H9 (cell line): ENCODE results near the gene CACNA1D. TPM values are rescaled to one million over a fixed set of nuclear protein-coding genes. Genes with fewer than 3 reads are reported as not detected.

Experiments used
- DNase-seq: peaks from one replicate; pipeline ENCODE4 v3.0.0-alpha.2; 2017
- H2AFZ ChIP-seq: one replicate; pipeline ENCODE4 v1.6.1; 2013; ENCODE audit warnings: mild to moderate bottlenecking, low read length, control low read depth, moderate library complexity
- H2AK5ac ChIP-seq: 2 replicates; pipeline ENCODE4 v1.6.1; 2013; ENCODE audit warnings: low read length, control low read depth, mixed read lengths; ENCODE audit not compliant: insufficient read length
- H2BK120ac ChIP-seq: one replicate; pipeline ENCODE4 v1.6.1; 2013; ENCODE audit warnings: low read depth, mild to moderate bottlenecking, low read length, control low read depth, inconsistent platforms; ENCODE audit not compliant: poor library complexity, severe bottlenecking
- H2BK12ac ChIP-seq: 2 replicates; pipeline ENCODE4 v1.6.1; 2013; ENCODE audit warnings: low read length, control low read depth, mixed read lengths, low read depth; ENCODE audit not compliant: insufficient read length
- H2BK15ac ChIP-seq: 2 replicates; pipeline ENCODE4 v1.6.1; 2013; ENCODE audit warnings: low read depth, low read length, control low read depth
- H2BK20ac ChIP-seq: one replicate; pipeline ENCODE4 v1.6.1; 2013; ENCODE audit warnings: low read depth, mild to moderate bottlenecking, low read length, control low read depth, inconsistent platforms; ENCODE audit not compliant: poor library complexity, severe bottlenecking
- H2BK5ac ChIP-seq: 2 replicates; pipeline ENCODE4 v1.6.1; 2013; ENCODE audit warnings: low read length, control low read depth, mixed read lengths; ENCODE audit not compliant: insufficient read length
- H3K14ac ChIP-seq: 2 replicates; pipeline ENCODE4 v1.6.1; 2013; ENCODE audit warnings: low read length, control low read depth; ENCODE audit not compliant: insufficient read depth
- H3K18ac ChIP-seq: 2 replicates; pipeline ENCODE4 v1.6.1; 2013; ENCODE audit warnings: low read depth, mild to moderate bottlenecking, mixed read lengths, low read length, control low read depth; ENCODE audit not compliant: insufficient read length
- H3K23ac ChIP-seq: 2 replicates; pipeline ENCODE4 v1.6.1; 2013; ENCODE audit warnings: low read length, control low read depth, mixed read lengths, low read depth; ENCODE audit not compliant: insufficient read length
- H3K23me2 ChIP-seq: 2 replicates; pipeline ENCODE4 v1.6.1; 2013; ENCODE audit warnings: low read depth, mild to moderate bottlenecking, mixed read lengths, low read length, control low read depth; ENCODE audit not compliant: insufficient read length, poor library complexity, severe bottlenecking
- H3K27ac ChIP-seq: 2 replicates; pipeline ENCODE4 v1.5.1; 2013; ENCODE audit warnings: low read length, control low read depth, mixed read lengths, low read depth; ENCODE audit not compliant: insufficient read length
- H3K27me3 ChIP-seq: 2 replicates; pipeline ENCODE4 v1.6.1; 2013; ENCODE audit warnings: low read length, control low read depth, inconsistent platforms; ENCODE audit not compliant: insufficient read depth
- H3K4ac ChIP-seq: 2 replicates; pipeline ENCODE4 v1.6.1; 2013; ENCODE audit warnings: low read depth, mild to moderate bottlenecking, control low read depth, inconsistent platforms, low read length, moderate library complexity
- H3K4me1 ChIP-seq: 2 replicates; pipeline ENCODE4 v1.6.1; 2013; ENCODE audit warnings: low read length, control low read depth, inconsistent platforms; ENCODE audit not compliant: insufficient read depth
- H3K4me2 ChIP-seq: 2 replicates; pipeline ENCODE4 v1.6.1; 2013; ENCODE audit warnings: low read length, control low read depth, mixed read lengths; ENCODE audit not compliant: insufficient read length, insufficient read depth
- H3K56ac ChIP-seq: 2 replicates; pipeline ENCODE4 v1.6.1; 2013; ENCODE audit warnings: low read depth, mild to moderate bottlenecking, mixed read lengths, low read length, control low read depth; ENCODE audit not compliant: insufficient read length
- H3K79me1 ChIP-seq: 2 replicates; pipeline ENCODE4 v1.6.1; 2013; ENCODE audit warnings: low read depth, mild to moderate bottlenecking, moderate library complexity, low read length, control low read depth, inconsistent platforms; ENCODE audit not compliant: insufficient read depth, poor library complexity, severe bottlenecking
- H3K79me2 ChIP-seq: 2 replicates; pipeline ENCODE4 v1.6.1; 2013; ENCODE audit warnings: low read length, control low read depth, inconsistent platforms; ENCODE audit not compliant: insufficient read depth
- H3K9ac ChIP-seq: 2 replicates; pipeline ENCODE4 v1.6.1; 2013; ENCODE audit warnings: low read length, control low read depth, mixed read lengths; ENCODE audit not compliant: insufficient read length; ENCODE audit errors: extremely low read depth
- H3K9me3 ChIP-seq: one replicate; pipeline ENCODE4 v1.6.1; 2013; ENCODE audit warnings: low read depth, low read length, inconsistent platforms; ENCODE audit not compliant: control insufficient read depth
- H3T11ph ChIP-seq: one replicate; pipeline ENCODE4 v1.6.1; 2013; ENCODE audit warnings: mild to moderate bottlenecking, low read length, control low read depth, inconsistent platforms
- H4K20me1 ChIP-seq: one replicate; pipeline ENCODE4 v1.6.1; 2013; ENCODE audit not compliant: control insufficient read depth, insufficient read length, insufficient read depth
- H4K5ac ChIP-seq: 2 replicates; pipeline ENCODE4 v1.6.1; 2013; ENCODE audit warnings: low read depth, mild to moderate bottlenecking, mixed read lengths, low read length, control low read depth; ENCODE audit not compliant: insufficient read length
- H4K8ac ChIP-seq: replicated peaks from 2 replicates; pipeline ENCODE4 v1.6.1; 2013; ENCODE audit warnings: low read length, control low read depth, mixed read lengths, low read depth; ENCODE audit not compliant: insufficient read length
- H4K91ac ChIP-seq: 2 replicates; pipeline ENCODE4 v1.6.1; 2013; ENCODE audit warnings: low read depth, mild to moderate bottlenecking, moderate library complexity, mixed read lengths, low read length, control low read depth; ENCODE audit not compliant: insufficient read length
- H3K27ac Mint-ChIP-seq, 3 experiments: 2 replicates in 2 of 3; 3 replicates in 1 of 3; pipeline ENCODE4 v1.8.0; 2020 to 2021; ENCODE audit warnings: mixed read lengths in 3 of 3, mild to moderate bottlenecking in 1 of 3, moderate library complexity in 1 of 3
- H3K27me3 Mint-ChIP-seq: 2 replicates; pipeline ENCODE4 v1.8.0; 2021; ENCODE audit warnings: low read depth, mild to moderate bottlenecking, moderate library complexity, mixed read lengths
- H3K36me3 Mint-ChIP-seq, 3 experiments: 2 replicates in 2 of 3; 3 replicates in 1 of 3; pipeline ENCODE4 v1.8.0; 2020 to 2021; ENCODE audit warnings: low read depth in 3 of 3, mixed read lengths in 3 of 3; ENCODE audit not compliant: insufficient read depth in 1 of 3
- H3K4me1 Mint-ChIP-seq, 2 experiments: 2 replicates each; pipeline ENCODE4 v1.8.0; 2020; ENCODE audit warnings: mixed read lengths in 2 of 2
- H3K4me3 Mint-ChIP-seq, 2 experiments: 2 replicates in 1 of 2; 3 replicates in 1 of 2; pipeline ENCODE4 v1.8.0; 2020 to 2021; ENCODE audit warnings: mild to moderate bottlenecking in 2 of 2, mixed read lengths in 2 of 2, moderate library complexity in 1 of 2
- H3K9me3 Mint-ChIP-seq, 2 experiments: 2 replicates in 1 of 2; 3 replicates in 1 of 2; pipeline ENCODE4 v1.8.0; 2020; ENCODE audit warnings: mild to moderate bottlenecking in 2 of 2, mixed read lengths in 2 of 2, moderate library complexity in 1 of 2
- WGBS: extraction: QIAGEN DNeasy Blood & Tissue Kit; methylation state at CpG from one replicate; pipeline ENCODE4 v1.1.7; 2013; ENCODE audit warnings: missing lambda C conversion rate, low lambda C conversion rate, mixed read lengths; ENCODE audit not compliant: insufficient read length; ENCODE audit errors: extremely low coverage; 5-methylcytosine and 5-hydroxymethylcytosine counted together
- total RNA-seq: library from RNA; stranded (reverse); gene quantifications from 2 replicates; pipeline ENCODE4 v1.2.1, GENCODE V29; 2021
- TF ChIP-seq, protein P1 (sequence below): fragments of 200-600 bp; sonication (generic); conservative IDR thresholded peaks from 3 replicates; pipeline ENCODE4 v1.8.0; 2021; ENCODE audit warnings: antibody characterized with exemption, mild to moderate bottlenecking

The CACNA1D gene
- total RNA-seq, 1 experiment from 2014 or later = 3.5 TPM

GRCh38 chr3:53496984-53497383, 2.6 kb downstream of the CACNA1D start:
- no peaks in the 10 kb centered on the region for H3K4me1 ChIP-seq
- H3K9me3 ChIP-seq = no peaks in the 10 kb centered on the region
- H4K8ac ChIP-seq = no peak overlapping the region
- Mint-ChIP-seq H3K9me3 (no peaks in the 10 kb centered on the region), H3K36me3 (no peaks in the 10 kb centered on the region), H3K27me3 (peaks cover 60% of the 10 kb centered on the region), H3K4me3 (no peak overlapping the region), H3K27ac (no peak overlapping the region), H3K4me1 (peaks cover 12 to 16% of the 10 kb centered on the region in 2 experiments)
- no peak overlapping the region for H2BK20ac ChIP-seq
- TF ChIP-seq, protein P1, sequence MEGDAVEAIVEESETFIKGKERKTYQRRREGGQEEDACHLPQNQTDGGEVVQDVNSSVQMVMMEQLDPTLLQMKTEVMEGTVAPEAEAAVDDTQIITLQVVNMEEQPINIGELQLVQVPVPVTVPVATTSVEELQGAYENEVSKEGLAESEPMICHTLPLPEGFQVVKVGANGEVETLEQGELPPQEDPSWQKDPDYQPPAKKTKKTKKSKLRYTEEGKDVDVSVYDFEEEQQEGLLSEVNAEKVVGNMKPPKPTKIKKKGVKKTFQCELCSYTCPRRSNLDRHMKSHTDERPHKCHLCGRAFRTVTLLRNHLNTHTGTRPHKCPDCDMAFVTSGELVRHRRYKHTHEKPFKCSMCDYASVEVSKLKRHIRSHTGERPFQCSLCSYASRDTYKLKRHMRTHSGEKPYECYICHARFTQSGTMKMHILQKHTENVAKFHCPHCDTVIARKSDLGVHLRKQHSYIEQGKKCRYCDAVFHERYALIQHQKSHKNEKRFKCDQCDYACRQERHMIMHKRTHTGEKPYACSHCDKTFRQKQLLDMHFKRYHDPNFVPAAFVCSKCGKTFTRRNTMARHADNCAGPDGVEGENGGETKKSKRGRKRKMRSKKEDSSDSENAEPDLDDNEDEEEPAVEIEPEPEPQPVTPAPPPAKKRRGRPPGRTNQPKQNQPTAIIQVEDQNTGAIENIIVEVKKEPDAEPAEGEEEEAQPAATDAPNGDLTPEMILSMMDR = no peak
- H2BK5ac ChIP-seq = no peak overlapping the region
- no peak overlapping the region for H2BK12ac ChIP-seq
- no peak overlapping the region; the same call in 1 of the 2 replicates for H3K14ac ChIP-seq
- H3K4me2 ChIP-seq = no peak overlapping the region
- H3K18ac ChIP-seq = no peak overlapping the region
- no peak overlapping the region for H2BK120ac ChIP-seq
- WGBS = no CpG with 5 or more reads among the region's 5 CpGs
- H3K23me2 ChIP-seq = peaks cover 12% of the 10 kb centered on the region
- H3K27ac ChIP-seq = no peak overlapping the region
- H3T11ph ChIP-seq = no peak overlapping the region
- no peak for DNase-seq
- no peaks in the 10 kb centered on the region for H4K20me1 ChIP-seq
- no peak overlapping the region for H3K23ac ChIP-seq
- H3K9ac ChIP-seq = no peak overlapping the region
- no peaks in the 10 kb centered on the region for H3K79me1 ChIP-seq
- H2AFZ ChIP-seq = no peak overlapping the region
- no peak overlapping the region for H2BK15ac ChIP-seq
- H4K91ac ChIP-seq = no peak overlapping the region
- H2AK5ac ChIP-seq = no peak overlapping the region
- H3K56ac ChIP-seq = no peak overlapping the region
- no peak overlapping the region for H4K5ac ChIP-seq
- H3K79me2 ChIP-seq = no peaks in the 10 kb centered on the region
- no peak overlapping the region for H3K4ac ChIP-seq
- peaks cover 15% of the 10 kb centered on the region for H3K27me3 ChIP-seq
